Measurements from ENCODE around the gene SNX30.

The SNX30 gene

DNA sequence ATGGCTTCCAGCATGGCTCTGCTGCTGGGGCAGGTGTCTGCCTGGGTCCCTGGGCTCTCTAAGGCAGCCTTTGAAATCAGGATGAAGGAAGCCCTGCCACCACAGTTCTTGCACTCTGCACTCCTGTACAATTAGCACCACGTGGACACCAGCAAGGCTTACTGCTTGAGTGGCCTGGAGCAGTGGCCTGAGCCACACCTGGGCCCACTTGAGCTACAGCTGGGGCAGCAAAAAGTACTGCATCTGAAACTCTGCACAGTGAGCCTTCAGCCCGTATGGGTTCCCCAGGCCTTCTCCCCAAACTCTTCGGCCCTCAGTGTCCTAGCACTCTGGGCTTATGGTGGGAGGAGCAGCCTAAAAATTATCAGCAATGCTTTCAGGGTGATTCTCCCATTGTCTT lies 24.6 kb upstream of the SNX30 start:
- Histone ChIP-seq H3K79me2 (ENCODE audit: insufficient read depth, low read length) (no peaks in the 10 kb centered on the region), H3K4me2 (ENCODE audit: low read depth, low read length, poor library complexity, severe bottlenecking) (no peak overlapping the region), H3K9me2 (replicated peaks; ENCODE audit: low read depth, low read length) (no peaks in the 10 kb centered on the region), H3K27me3 (ENCODE audit: insufficient read depth, low read length, poor library complexity, severe bottlenecking) (no peaks in the 10 kb centered on the region), H3K9me3 (ENCODE audit: insufficient read depth, low read depth, low read length) (no peaks in the 10 kb centered on the region), H2AFZ (ENCODE audit: low read length) (no peak overlapping the region), H3K36me3 (ENCODE audit: insufficient read depth, low read length) (no peaks in the 10 kb centered on the region), H3K4me3 (ENCODE audit: low read length, poor library complexity, severe bottlenecking) (no peak overlapping the region), H3K4me1 (ENCODE audit: insufficient read depth, low read length, poor library complexity, severe bottlenecking) (no peaks in the 10 kb centered on the region), H4K20me1 (ENCODE audit: insufficient read depth, low read length, poor library complexity, severe bottlenecking) (no peaks in the 10 kb centered on the region), H3F3A (ENCODE audit: low read depth) (no peaks in the 10 kb centered on the region), H3K9ac (ENCODE audit: low read depth, low read length, poor library complexity, severe bottlenecking) (no peak overlapping the region)
- TF ChIP-seq, protein P1, sequence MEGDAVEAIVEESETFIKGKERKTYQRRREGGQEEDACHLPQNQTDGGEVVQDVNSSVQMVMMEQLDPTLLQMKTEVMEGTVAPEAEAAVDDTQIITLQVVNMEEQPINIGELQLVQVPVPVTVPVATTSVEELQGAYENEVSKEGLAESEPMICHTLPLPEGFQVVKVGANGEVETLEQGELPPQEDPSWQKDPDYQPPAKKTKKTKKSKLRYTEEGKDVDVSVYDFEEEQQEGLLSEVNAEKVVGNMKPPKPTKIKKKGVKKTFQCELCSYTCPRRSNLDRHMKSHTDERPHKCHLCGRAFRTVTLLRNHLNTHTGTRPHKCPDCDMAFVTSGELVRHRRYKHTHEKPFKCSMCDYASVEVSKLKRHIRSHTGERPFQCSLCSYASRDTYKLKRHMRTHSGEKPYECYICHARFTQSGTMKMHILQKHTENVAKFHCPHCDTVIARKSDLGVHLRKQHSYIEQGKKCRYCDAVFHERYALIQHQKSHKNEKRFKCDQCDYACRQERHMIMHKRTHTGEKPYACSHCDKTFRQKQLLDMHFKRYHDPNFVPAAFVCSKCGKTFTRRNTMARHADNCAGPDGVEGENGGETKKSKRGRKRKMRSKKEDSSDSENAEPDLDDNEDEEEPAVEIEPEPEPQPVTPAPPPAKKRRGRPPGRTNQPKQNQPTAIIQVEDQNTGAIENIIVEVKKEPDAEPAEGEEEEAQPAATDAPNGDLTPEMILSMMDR (conservative IDR thresholded peaks at IDR 0.05; ENCODE audit: low read length) = no peak
- TF ChIP-seq EZH2phosphoT487 (IDR thresholded peaks at IDR 0.05; ENCODE audit: borderline replicate concordance) = no peak

DNA sequence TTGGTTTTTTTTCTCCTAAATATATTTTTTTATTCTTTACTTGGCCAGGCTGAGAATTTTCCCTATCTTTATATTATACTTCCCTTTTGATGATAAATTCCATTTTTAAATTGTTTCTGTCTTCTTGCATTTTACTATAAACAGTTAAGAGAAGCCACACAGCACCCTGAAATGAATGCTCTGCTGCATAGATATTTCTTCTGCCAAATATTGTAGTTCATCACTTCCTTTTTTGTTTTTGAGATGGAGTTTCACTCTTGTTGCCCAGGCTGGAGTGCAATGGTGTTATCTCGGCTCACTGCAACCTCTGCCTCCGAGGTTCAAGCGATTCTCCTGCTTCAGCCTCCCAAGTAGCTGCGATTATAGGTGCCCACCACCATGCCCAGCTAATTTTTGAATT lies 24.1 kb upstream of the SNX30 start:
- Histone ChIP-seq H3K79me2 (ENCODE audit: insufficient read depth, low read length) (no peaks in the 10 kb centered on the region), H3K9me2 (replicated peaks; ENCODE audit: low read depth, low read length) (no peaks in the 10 kb centered on the region), H2AFZ (ENCODE audit: low read length) (no peak overlapping the region), H3K9me3 (ENCODE audit: insufficient read depth, low read depth, low read length) (no peaks in the 10 kb centered on the region), H3K36me3 (ENCODE audit: insufficient read depth, low read length) (no peaks in the 10 kb centered on the region), H4K20me1 (ENCODE audit: insufficient read depth, low read length, poor library complexity, severe bottlenecking) (no peaks in the 10 kb centered on the region), H3K4me2 (ENCODE audit: low read depth, low read length, poor library complexity, severe bottlenecking) (no peak overlapping the region), H3K4me3 (ENCODE audit: low read length, poor library complexity, severe bottlenecking) (no peak overlapping the region), H3K4me1 (ENCODE audit: insufficient read depth, low read length, poor library complexity, severe bottlenecking) (no peaks in the 10 kb centered on the region), H3F3A (ENCODE audit: low read depth) (no peaks in the 10 kb centered on the region), H3K27me3 (ENCODE audit: insufficient read depth, low read length, poor library complexity, severe bottlenecking) (no peaks in the 10 kb centered on the region), H3K9ac (ENCODE audit: low read depth, low read length, poor library complexity, severe bottlenecking) (no peak overlapping the region)
- TF ChIP-seq, protein P1 (conservative IDR thresholded peaks at IDR 0.05; ENCODE audit: low read length) = no peak
- no peak for TF ChIP-seq EZH2phosphoT487 (IDR thresholded peaks at IDR 0.05; ENCODE audit: borderline replicate concordance)

DNA sequence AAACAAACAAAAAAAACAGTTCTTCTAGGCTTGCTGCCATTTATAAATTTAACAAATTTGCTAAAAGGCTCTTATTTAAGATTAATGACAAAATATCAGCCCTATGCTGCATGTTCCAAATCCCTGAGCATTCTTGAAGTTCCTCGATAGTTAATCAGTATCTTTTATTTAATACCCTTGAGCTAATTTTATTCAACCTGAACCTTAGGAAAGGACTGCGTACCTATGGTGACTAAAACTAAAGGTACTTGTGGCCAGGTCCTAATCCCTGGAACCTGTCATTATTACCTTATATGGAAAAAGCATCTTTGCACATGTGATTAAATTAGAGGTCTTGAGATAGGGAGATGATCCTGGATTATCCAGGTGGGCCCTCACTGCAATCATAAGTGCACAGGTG lies 22.2 kb upstream of the SNX30 start:
- H3K4me1 ChIP-seq (ENCODE audit: insufficient read depth, low read length, poor library complexity, severe bottlenecking) = no peaks in the 10 kb centered on the region
- H2AFZ ChIP-seq (ENCODE audit: low read length) = no peak overlapping the region
- H3F3A ChIP-seq (ENCODE audit: low read depth) = no peaks in the 10 kb centered on the region
- H3K4me2 ChIP-seq (ENCODE audit: low read depth, low read length, poor library complexity, severe bottlenecking) = no peak overlapping the region
- H3K9me3 ChIP-seq (ENCODE audit: insufficient read depth, low read depth, low read length) = no peaks in the 10 kb centered on the region
- no peaks in the 10 kb centered on the region for H3K36me3 ChIP-seq (ENCODE audit: insufficient read depth, low read length)
- no peak overlapping the region for H3K4me3 ChIP-seq (ENCODE audit: low read length, poor library complexity, severe bottlenecking)
- H3K79me2 ChIP-seq (ENCODE audit: insufficient read depth, low read length) = no peaks in the 10 kb centered on the region
- no peaks in the 10 kb centered on the region for H4K20me1 ChIP-seq (ENCODE audit: insufficient read depth, low read length, poor library complexity, severe bottlenecking)
- H3K27me3 ChIP-seq (ENCODE audit: insufficient read depth, low read length, poor library complexity, severe bottlenecking) = no peaks in the 10 kb centered on the region
- no peaks in the 10 kb centered on the region for H3K9me2 ChIP-seq (replicated peaks; ENCODE audit: low read depth, low read length)
- TF ChIP-seq, protein P1 (conservative IDR thresholded peaks at IDR 0.05; ENCODE audit: low read length) = no peak
- TF ChIP-seq EZH2phosphoT487 (IDR thresholded peaks at IDR 0.05; ENCODE audit: borderline replicate concordance) = no peak
- no peak overlapping the region for H3K9ac ChIP-seq (ENCODE audit: low read depth, low read length, poor library complexity, severe bottlenecking)
